Endothelial cell of umbilical vein (primary cell): Measurements from ENCODE around the gene SPAG16. TPM values are rescaled to one million over a fixed set of nuclear protein-coding genes. Genes with fewer than 3 reads are reported as not detected.

Source experiments
- BruUV-seq: library from RNA; stranded (reverse); fragments of 400-500 nt; replicated peaks from 2 replicates; lab custom pipeline; 2021; lab: Mats Ljungman, UMichigan
- CTCF ChIA-PET: fragments of 300-600, 350-600 bp; sonication (Branson Sonifier 250); formaldehyde crosslinking; loops from one replicate; lab custom pipeline; 2021; ENCODE audit warnings: antibody characterized with exemption, inconsistent platforms; lab: Charles Lee
- POLR2A ChIA-PET: fragments of 300-600, 350-600 bp; sonication (Branson Sonifier 250); formaldehyde crosslinking; loops from one replicate; lab custom pipeline; 2021; ENCODE audit warnings: antibody characterized with exemption, inconsistent platforms; lab: Charles Lee
- DNase-seq: peaks from one replicate; pipeline ENCODE4 v3.0.0-alpha.2; 2011; ENCODE audit warnings: low read depth, low spot score
- FAIRE-seq: peaks from 2 replicates; lab custom pipeline; 2011; peaks lifted over from hg19 to GRCh38; lab: Jason Lieb, UNC
- H2AFZ ChIP-seq: 2 replicates; pipeline ENCODE4 v1.6.0; 2012; ENCODE audit warnings: low read depth, low read length, control low read depth, inconsistent platforms
- H3K27ac ChIP-seq: 2 replicates; pipeline ENCODE4 v1.5.1; 2011; ENCODE audit warnings: low read depth, mild to moderate bottlenecking, control low read depth, low read length, moderate library complexity; ENCODE audit not compliant: insufficient read depth
- H3K27me3 ChIP-seq, 2 experiments: 2 replicates each; pipeline versions ENCODE4 v1.6.0 to v1.6.1; 2011; ENCODE audit warnings: low read length in 2 of 2, mixed read lengths in 1 of 2; ENCODE audit not compliant: control insufficient read depth in 2 of 2, insufficient read depth in 2 of 2
- H3K36me3 ChIP-seq, 2 experiments: 2 replicates in 1 of 2; 3 replicates in 1 of 2; pipeline ENCODE4 v1.5.1; 2011; ENCODE audit warnings: low read length in 2 of 2, mild to moderate bottlenecking in 1 of 2, moderate library complexity in 1 of 2; ENCODE audit not compliant: control insufficient read depth in 2 of 2, insufficient read depth in 2 of 2; ENCODE audit errors: extremely low read depth in 1 of 2
- H3K4me1 ChIP-seq: 3 replicates; pipeline ENCODE4 v1.5.1; 2011; ENCODE audit warnings: mild to moderate bottlenecking, low read length; ENCODE audit not compliant: control insufficient read depth, insufficient read depth; ENCODE audit errors: extremely low read depth
- H3K4me2 ChIP-seq: 2 replicates; pipeline ENCODE4 v1.6.1; 2011; ENCODE audit warnings: low read length, control low read depth, mixed read lengths; ENCODE audit not compliant: insufficient read depth
- H3K4me3 ChIP-seq, 3 experiments: fragments of 200-600 bp in 1 of 3; sonication (generic), shearing (Covaris generic) in 1 of 3; replicated peaks in 1 of 3; 2 replicates each; pipeline ENCODE4 v1.5.1; 2011 to 2016; ENCODE audit warnings: control low read depth in 3 of 3, low read length in 3 of 3, mild to moderate bottlenecking in 2 of 3, inconsistent platforms in 1 of 3, low read depth in 1 of 3, moderate library complexity in 1 of 3; ENCODE audit not compliant: insufficient read depth in 1 of 3
- H3K79me2 ChIP-seq: 2 replicates; pipeline ENCODE4 v1.6.0; 2012; ENCODE audit warnings: low read length, inconsistent platforms; ENCODE audit not compliant: control insufficient read depth, insufficient read depth
- H3K9ac ChIP-seq: replicated peaks from 2 replicates; pipeline ENCODE3; 2011; ENCODE audit warnings: low read length, control low read depth; ENCODE audit not compliant: insufficient read depth; ENCODE audit errors: extremely low read depth
- H3K9me1 ChIP-seq: replicated peaks from 3 replicates; pipeline ENCODE4 v1.6.0; 2011; ENCODE audit warnings: mild to moderate bottlenecking, low read length; ENCODE audit not compliant: control insufficient read depth, insufficient read depth; ENCODE audit errors: extremely low read depth
- H3K9me3 ChIP-seq: replicated peaks from 2 replicates; pipeline ENCODE4 v1.5.1; 2012; ENCODE audit warnings: low read length, inconsistent platforms; ENCODE audit not compliant: control insufficient read depth, insufficient read depth
- H4K20me1 ChIP-seq: replicated peaks from 2 replicates; pipeline ENCODE3; 2011; ENCODE audit warnings: mild to moderate bottlenecking, low read length; ENCODE audit not compliant: control insufficient read depth, insufficient read depth; ENCODE audit errors: extremely low read depth
- CTCF ChIP-seq, 2 donors: IDR thresholded peaks; 1 replicate in 1 of 2; 2 replicates in 1 of 2; pipeline ENCODE4 v1.5.1; 2011; ENCODE audit warnings: low read length in 2 of 2, mild to moderate bottlenecking in 2 of 2, moderate library complexity in 2 of 2, control low read depth in 1 of 2, inconsistent platforms in 1 of 2, low read depth in 1 of 2; ENCODE audit not compliant: insufficient read depth in 1 of 2; ENCODE audit errors: extremely low read depth in 1 of 2
- EZH2 ChIP-seq: IDR thresholded peaks from 2 replicates; pipeline ENCODE4 v1.6.1; 2012; ENCODE audit warnings: borderline replicate concordance, low read depth, mild to moderate bottlenecking, moderate library complexity, low read length, inconsistent platforms; ENCODE audit not compliant: severe bottlenecking
- FOS ChIP-seq: IDR thresholded peaks from 2 replicates; pipeline ENCODE4 v1.6.1; 2011; ENCODE audit warnings: mild to moderate bottlenecking, low read length, moderate library complexity, borderline replicate concordance; ENCODE audit not compliant: insufficient read depth
- MAX ChIP-seq: IDR thresholded peaks from 2 replicates; pipeline ENCODE4 v1.6.1; 2011; ENCODE audit not compliant: insufficient read depth, insufficient read length
- MYC ChIP-seq: IDR thresholded peaks from one replicate; pipeline ENCODE4 v1.6.1; 2011; ENCODE audit warnings: mild to moderate bottlenecking, low read depth, low read length
- POLR2A ChIP-seq: IDR thresholded peaks from 2 replicates; pipeline ENCODE4 v1.6.1; 2012; ENCODE audit warnings: low read depth, mild to moderate bottlenecking, control low read depth, low read length
- POLR2AphosphoS5 ChIP-seq: IDR thresholded peaks from 2 replicates; pipeline ENCODE4 v1.6.1; 2012; ENCODE audit warnings: low read depth, mild to moderate bottlenecking, control low read depth, low read length, moderate library complexity; ENCODE audit not compliant: insufficient read depth
- dilution Hi-C: fragments of 300-500 bp; cut with MboI; formaldehyde crosslinking; loops from one replicate; pipeline ENCODE4 v1.15.0; 2019; ENCODE audit warnings: low sequenced_read_pairs; ENCODE audit not compliant: extremely low pct_ligation_motif_present
- intact Hi-C: fragments of 100-400 bp; cut with micrococcal nuclease; formaldehyde crosslinking; loops from one replicate; pipeline ENCODE4 v1.10.0; 2022
- polyA plus RNA-seq, 4 experiments: library from polyadenylated mRNA; depleted of rRNA in 3 of 4; stranded (reverse) in 3 of 4; unstranded in 1 of 4; fragments of >200 nt; gene quantifications; 2 replicates each; pipeline versions ENCODE4 v1.2.1 to v1.2.3, GENCODE V29; 2011 to 2012; ENCODE audit warnings: missing spikeins in 1 of 4
- total RNA-seq: library from RNA; stranded (reverse); gene quantifications from 2 replicates; pipeline ENCODE4 v1.2.3, GENCODE V29; 2021

SPAG16 gene
- total and polyA plus RNA-seq, 2 donors (not counting 3 experiments of a cell fraction or from before 2014, with no cell fraction given): 4.0 to 7.7 TPM

GRCh38 chr2:214156971-214157370 is 872.7 kb downstream of the SPAG16 start:
- Histone ChIP-seq H3K9me1 (no peaks in the 10 kb centered on the region), H3K4me2 (no peak overlapping the region), H3K9me3 (no peaks in the 10 kb centered on the region), H4K20me1 (no peaks in the 10 kb centered on the region), H3K9ac (no peak overlapping the region), H3K79me2 (no peaks in the 10 kb centered on the region), H3K4me1 (no peaks in the 10 kb centered on the region), H3K36me3 (no peaks in the 10 kb centered on the region), H3K27me3 (no peaks in the 10 kb centered on the region), H3K27ac (no peak overlapping the region), H3K4me3 (no peak overlapping the region), H2AFZ (no peak overlapping the region)
- TF ChIP-seq MYC (no peak), EZH2 (no peak), POLR2A (no peak)
- ChIA-PET POLR2A (no interaction called here), CTCF (no interaction called here)
- DNase-seq (no peak), FAIRE-seq (no peak)
- dilution Hi-C loops: no loop called here
- no TSS peak for BruUV-seq
- intact Hi-C loops: no loop called here

- CTCF ChIA-PET: interaction anchor here (1.2 kb wide), 1 partner anchor 10 kb away, joined by 3 read pairs; no protein-coding TSS in a partner anchor
- H3K4me1 ChIP-seq: no peaks in the 10 kb centered on the region
- FAIRE-seq (no peak), DNase-seq (no peak)
- no peak overlapping the region for H3K4me2 ChIP-seq
- no peaks in the 10 kb centered on the region for H3K27me3 ChIP-seq
- no peaks in the 10 kb centered on the region for H3K79me2 ChIP-seq
- TF ChIP-seq MAX (no peak), POLR2AphosphoS5 (no peak), EZH2 (no peak), CTCF (IDR thresholded peaks at IDR 0.05; ENCODE audit: extremely low read depth in 1 of 2, insufficient read depth in 1 of 2, low read depth in 1 of 2, low read length in 2 of 2) (no peak), FOS (no peak), POLR2A (no peak)
- BruUV-seq: no TSS peak
- no peaks in the 10 kb centered on the region for H3K36me3 ChIP-seq
- POLR2A ChIA-PET: no interaction called here
- dilution Hi-C loops: no loop called here
- H4K20me1 ChIP-seq: no peaks in the 10 kb centered on the region
- no peaks in the 10 kb centered on the region for H3K9me1 ChIP-seq
- no peak overlapping the region for H3K9ac ChIP-seq
- no peak overlapping the region for H3K4me3 ChIP-seq
- H2AFZ ChIP-seq: no peak overlapping the region
- intact Hi-C loops: no loop called here
- H3K27ac ChIP-seq: no peak overlapping the region
- no peaks in the 10 kb centered on the region for H3K9me3 ChIP-seq
Observed at GRCh38 chr2:214158851-214159250, 874.6 kb downstream of the SPAG16 start.
